GM19351 (cell line): Measurements from ENCODE around the gene PPP1R16B.
A peak's percentile ranks its signal among the peaks of the same experiment; 100 is the strongest.

Experiments used
- ATAC-seq: cut with Tn5 transposase; IDR thresholded peaks from one replicate; pipeline ENCODE4 v1.9.1; 2021; ENCODE audit warnings: mild to moderate bottlenecking, moderate library complexity; ENCODE audit not compliant: unreplicated experiment

PPP1R16B gene

GRCh38 chr20:38873050-38873581 is 67.6 kb downstream of the PPP1R16B start:
- peak; percentile 47 for ATAC-seq

GRCh38 chr20:38874460-38875174 is 69.1 kb downstream of the PPP1R16B start:
- no peak for ATAC-seq

DNA sequence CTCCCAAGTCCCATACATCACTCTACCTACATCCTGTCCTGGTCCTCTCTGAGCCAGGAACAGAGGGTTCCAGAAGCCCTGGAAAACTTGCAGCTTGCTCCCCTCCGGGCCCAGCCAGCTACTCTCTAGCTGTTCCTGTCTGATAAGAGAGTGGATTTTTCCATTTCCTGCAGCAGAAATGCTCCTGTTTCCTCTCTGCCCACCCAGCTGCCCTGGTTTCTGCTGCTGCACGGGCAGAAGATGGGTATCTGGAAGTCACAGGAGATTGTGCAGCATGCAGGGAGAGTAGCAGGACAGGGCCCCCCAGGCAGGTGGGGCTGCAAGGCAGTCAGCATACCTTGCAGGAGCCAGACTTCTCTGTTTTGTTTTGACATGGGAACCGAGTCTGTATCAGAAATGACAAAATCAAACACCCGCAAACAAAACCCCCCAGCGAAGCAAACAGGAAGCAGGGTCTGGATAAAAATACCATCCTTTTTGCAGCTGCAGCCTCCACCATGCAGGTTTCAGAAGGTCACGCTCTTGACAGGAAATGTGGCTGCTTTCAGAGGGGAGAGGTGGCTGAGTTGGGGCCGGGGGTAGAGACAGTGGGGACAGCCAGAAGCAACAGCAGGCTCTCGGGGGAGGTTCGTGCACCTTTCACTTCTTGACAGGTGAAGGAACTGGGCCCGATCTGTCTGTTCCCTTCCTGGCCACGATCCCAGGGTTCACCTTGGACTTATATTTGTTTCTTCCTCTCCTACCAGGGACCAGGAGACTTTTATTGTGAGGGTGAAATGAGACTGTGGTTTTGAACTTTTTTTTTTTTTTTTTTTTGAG is 69.9 kb downstream of the PPP1R16B start:
- ATAC-seq: peak; percentile 57

DNA sequence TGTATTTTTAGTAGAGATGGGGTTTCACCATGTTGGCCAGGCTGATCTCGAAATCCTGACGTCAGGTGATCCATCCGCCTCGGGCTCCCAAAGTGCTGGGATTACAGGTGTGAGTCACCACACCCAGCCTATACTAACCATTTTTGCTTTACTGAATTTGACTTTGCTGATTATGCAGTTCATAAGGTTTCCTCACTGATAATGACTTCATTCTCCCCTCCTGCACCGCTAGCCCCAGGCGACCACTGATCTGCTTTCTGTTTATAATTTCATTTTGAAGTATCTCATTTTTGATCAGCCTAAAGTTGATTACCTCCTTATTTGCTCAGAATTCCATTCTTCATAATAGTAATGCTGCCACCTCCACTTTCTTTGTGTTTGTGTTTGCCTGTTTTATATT is 72.0 kb downstream of the PPP1R16B start:
- no peak for ATAC-seq

DNA sequence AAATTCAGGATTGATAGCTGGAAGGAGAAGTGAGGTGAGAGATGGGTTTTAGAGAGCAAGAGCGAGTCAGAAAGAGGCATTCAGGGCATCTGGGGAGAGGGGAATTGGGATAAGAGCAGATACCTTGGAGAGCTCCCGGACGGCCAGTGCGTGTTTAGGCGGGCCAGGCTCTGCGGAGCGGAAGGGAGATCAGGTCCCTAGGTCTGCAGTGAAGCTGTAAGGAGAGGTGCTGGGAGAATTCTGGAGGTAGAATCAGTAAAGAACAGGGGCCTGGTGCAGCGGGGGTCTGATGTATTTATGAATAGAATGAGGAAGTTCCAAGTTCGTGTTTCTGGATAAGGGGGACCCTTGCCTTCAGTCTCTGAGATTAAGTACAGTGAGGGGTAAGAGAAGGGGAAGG is 73.4 kb downstream of the PPP1R16B start:
- no peak for ATAC-seq

GRCh38 chr20:38880952-38881735 is 75.6 kb downstream of the PPP1R16B start:
- ATAC-seq: no peak

DNA sequence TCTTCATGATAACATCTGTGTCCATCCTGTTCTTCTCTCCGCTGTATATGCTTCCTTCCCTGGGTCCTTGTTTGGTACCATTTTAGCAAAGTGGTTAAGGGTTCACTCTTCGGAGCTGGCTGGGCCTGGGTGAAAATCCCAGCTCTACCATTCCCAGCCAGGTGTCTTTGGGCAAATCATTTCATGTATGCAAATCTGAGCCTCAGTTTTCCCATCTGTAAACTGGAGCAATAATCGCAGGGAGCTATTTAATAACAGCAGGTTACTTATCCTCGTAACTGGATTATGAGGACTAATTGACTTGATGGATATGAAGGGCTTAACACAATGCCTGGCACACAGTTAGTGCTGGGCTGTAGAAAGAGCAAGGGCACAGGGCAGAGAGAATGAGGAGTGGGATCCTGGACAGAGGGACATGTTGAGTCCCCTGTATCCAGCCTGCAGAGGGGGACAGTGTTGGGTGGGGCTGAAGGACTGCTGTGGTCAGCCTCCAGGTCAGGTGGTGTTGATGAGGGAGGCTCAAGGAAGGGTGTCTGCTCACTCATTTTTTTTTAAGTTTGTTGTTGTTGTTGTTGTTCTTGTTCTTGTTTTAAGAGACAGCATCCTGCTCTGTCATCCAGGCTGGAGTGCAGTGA is 76.4 kb downstream of the PPP1R16B start:
- ATAC-seq: no peak

- no peak for ATAC-seq
Measured at GRCh38 chr20:38882600-38882999, 77.1 kb downstream of the PPP1R16B start.

GRCh38 chr20:38883081-38883980 is 77.8 kb downstream of the PPP1R16B start:
- no peak for ATAC-seq

- no peak for ATAC-seq
Measured at GRCh38 chr20:38883981-38884733, 78.7 kb downstream of the PPP1R16B start.

DNA sequence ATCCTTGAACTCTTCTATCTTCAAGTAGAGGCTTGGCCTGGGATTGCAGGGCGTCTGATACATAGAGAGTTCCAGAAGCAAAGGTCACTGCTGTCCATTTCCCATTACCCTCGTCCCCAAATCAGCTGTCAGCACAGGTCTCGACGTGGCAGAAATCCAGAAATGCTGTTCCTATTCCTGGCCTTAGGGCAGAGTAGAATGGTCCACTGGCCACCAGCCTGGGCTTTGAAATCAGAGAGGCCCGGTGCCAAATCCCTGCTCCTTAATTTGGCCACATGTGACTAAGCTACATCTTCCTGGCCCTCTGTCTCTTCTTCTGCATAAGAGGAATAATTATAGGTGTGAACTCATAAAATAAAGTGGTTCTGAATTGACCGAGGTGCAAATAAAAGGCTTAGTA is 79.9 kb downstream of the PPP1R16B start:
- ATAC-seq: no peak

GRCh38 chr20:38888059-38888831 is 82.7 kb downstream of the PPP1R16B start:
- ATAC-seq: no peak

DNA sequence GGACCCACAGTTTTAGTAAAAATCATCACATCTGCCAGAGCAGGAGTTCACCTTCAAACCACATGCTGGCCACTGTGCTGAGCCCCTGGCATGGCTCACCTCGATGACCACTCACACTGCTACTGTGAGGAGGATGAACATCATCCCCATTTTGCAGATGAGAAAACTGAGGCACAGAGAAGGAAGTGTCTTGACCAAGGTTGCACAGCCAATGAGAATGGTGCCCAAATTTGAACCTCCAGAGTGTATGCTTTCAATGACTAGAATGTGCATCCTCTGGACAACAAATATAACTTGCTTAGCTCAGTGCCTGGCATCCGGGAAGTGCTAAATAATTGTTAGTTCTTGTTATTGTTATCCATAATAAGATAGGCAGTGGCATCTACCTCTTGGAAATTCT is 83.6 kb downstream of the PPP1R16B start:
- no peak for ATAC-seq

- no peak for ATAC-seq
Measured at GRCh38 chr20:38889792-38890496, 84.4 kb downstream of the PPP1R16B start.

- ATAC-seq: no peak
Measured at GRCh38 chr20:38890497-38890818, 85.0 kb downstream of the PPP1R16B start.

DNA sequence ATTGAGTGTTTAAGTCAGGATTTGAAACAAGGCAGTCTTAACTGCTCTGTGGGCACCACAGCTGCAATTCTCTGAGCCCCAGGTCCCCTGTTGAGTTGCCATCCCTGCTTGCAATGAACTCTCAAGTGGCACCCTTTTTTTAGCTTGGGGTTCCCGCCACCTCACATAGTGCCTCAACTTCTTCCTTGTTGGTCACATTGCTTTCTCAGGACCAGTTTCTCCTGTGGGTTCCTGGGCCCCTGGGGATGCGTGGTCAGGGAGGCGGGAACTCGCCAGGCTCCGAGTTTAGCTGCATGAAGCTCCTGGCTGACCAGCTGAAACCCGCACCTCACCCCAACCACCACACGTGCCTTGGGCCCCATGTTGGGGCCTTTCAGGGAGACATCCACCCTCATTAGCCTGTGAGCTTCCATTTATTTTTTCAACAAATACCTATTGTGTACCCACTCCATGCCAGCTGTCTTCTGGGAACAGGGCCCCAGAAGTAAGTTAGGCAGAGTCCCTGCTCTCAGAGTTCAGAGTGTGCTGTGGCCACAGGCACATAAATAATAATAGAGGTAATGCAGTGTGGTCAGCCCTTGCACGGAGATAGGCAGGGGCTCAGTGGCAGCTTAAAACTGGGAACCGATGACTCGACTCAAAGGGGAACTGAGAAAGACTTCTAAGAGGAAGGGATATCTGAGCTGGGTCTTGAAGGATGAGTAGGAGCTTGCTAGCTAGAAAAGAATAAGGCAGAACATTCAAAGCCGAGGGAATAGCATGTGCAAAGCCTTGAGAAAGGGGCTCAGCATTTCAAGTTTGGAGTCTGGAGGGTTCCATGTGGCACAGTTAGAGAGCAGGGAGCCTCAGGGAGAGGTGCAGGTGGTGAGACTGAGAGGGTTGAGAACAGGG is 86.8 kb downstream of the PPP1R16B start:
- peak; percentile 72 for ATAC-seq

GRCh38 chr20:38893056-38893564 is 87.6 kb downstream of the PPP1R16B start:
- ATAC-seq: no peak
